Activated CD8-positive, alpha-beta T cell treated with anti-CD3 and anti-CD28 coated beads, Interleukin-2, amount 10 ng/mL, durations not matched to agents 7 days and 5 days (primary cell): Measurements from ENCODE around the gene KRTAP10-1. TPM values are rescaled to one million over a fixed set of nuclear protein-coding genes. Genes with fewer than 3 reads are reported as not detected.
A peak's percentile ranks its signal among the peaks of the same experiment; 100 is the strongest.
"Not testable (repeated sequence)": the region's sequence is repeated elsewhere in the genome, so short reads cannot be mapped to it uniquely, and the experiment has no call there.

Experiments used
- ATAC-seq: fragments of 150-1000 bp; cut with Tn5 transposase; one replicate; pipeline ENCODE4 v1.10.0; 2021; ENCODE audit warnings: moderate library complexity
- CTCF ChIA-PET: fragments of 350-600 bp; sonication (Branson Sonifier 250); formaldehyde crosslinking; loops from one replicate; lab custom pipeline; 2021; ENCODE audit warnings: antibody characterized with exemption; lab: Charles Lee
- POLR2A ChIA-PET: fragments of 350-600 bp; sonication (Branson Sonifier 250); formaldehyde crosslinking; loops from one replicate; lab custom pipeline; 2021; ENCODE audit warnings: antibody characterized with exemption; lab: Charles Lee
- DNase-seq: peaks from one replicate; pipeline ENCODE4 v3.0.0-alpha.2; 2020
- H3K27ac Mint-ChIP-seq: one replicate; pipeline ENCODE4 v1.8.0; 2021; ENCODE audit warnings: mild to moderate bottlenecking, mixed read lengths
- H3K27me3 Mint-ChIP-seq: one replicate; pipeline ENCODE4 v1.8.0; 2021; ENCODE audit warnings: low read depth, mixed read lengths
- H3K36me3 Mint-ChIP-seq: one replicate; pipeline ENCODE4 v1.8.0; 2021; ENCODE audit warnings: low read depth, mixed read lengths
- H3K4me1 Mint-ChIP-seq: one replicate; pipeline ENCODE4 v1.8.0; 2021; ENCODE audit warnings: low read depth, mixed read lengths
- H3K4me3 Mint-ChIP-seq: one replicate; pipeline ENCODE4 v1.8.0; 2021; ENCODE audit warnings: mild to moderate bottlenecking, mixed read lengths
- H3K9me3 Mint-ChIP-seq: one replicate; pipeline ENCODE4 v1.8.0; 2022; ENCODE audit warnings: mixed read lengths; ENCODE audit not compliant: insufficient read depth
- total RNA-seq, 2 experiments: library from RNA; stranded (reverse); gene quantifications; one replicate each; pipeline ENCODE4 v1.2.3, GENCODE V29; 2021

The KRTAP10-1 gene
- total RNA-seq, 2 experiments from 2014 or later, result not detected

DNA sequence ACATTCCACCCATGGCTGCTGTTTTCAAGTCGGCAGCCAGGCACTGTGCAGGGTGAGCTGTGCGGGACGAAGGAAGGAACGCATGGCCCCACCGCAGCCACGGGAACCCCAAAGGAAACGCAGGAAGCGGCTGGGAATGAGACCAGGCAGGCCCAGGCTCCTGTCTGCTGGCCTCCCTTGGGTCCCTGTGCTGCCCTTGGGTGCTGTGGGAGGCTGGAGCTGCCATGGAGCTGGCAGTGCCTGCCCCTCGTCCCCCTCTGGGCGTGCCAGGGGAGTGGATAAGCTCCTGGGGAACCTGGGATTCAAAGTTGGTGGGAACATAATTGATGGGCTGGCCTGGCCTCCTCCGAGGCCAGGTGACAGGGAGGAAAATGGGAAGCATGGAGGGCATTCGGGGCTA lies 28.3 kb upstream of the KRTAP10-1 start:
- DNase-seq, result no peak
- Mint-ChIP-seq H3K36me3 (peaks cover 3% of the 10 kb centered on the region), H3K4me3 (no peak overlapping the region), H3K9me3 (no peaks in the 10 kb centered on the region), H3K27ac (no peak overlapping the region), H3K4me1 (peaks cover 12% of the 10 kb centered on the region), H3K27me3 (no peaks in the 10 kb centered on the region)
- no peak for ATAC-seq
- POLR2A ChIA-PET, result interaction anchor here (0.6 kb wide), 1 partner anchor 21 kb away, joined by 3 read pairs; no protein-coding TSS in a partner anchor
- CTCF ChIA-PET, result interaction anchor here (1.0 kb wide), 1 partner anchor 225 kb away, joined by 3 read pairs; no protein-coding TSS in a partner anchor

DNA sequence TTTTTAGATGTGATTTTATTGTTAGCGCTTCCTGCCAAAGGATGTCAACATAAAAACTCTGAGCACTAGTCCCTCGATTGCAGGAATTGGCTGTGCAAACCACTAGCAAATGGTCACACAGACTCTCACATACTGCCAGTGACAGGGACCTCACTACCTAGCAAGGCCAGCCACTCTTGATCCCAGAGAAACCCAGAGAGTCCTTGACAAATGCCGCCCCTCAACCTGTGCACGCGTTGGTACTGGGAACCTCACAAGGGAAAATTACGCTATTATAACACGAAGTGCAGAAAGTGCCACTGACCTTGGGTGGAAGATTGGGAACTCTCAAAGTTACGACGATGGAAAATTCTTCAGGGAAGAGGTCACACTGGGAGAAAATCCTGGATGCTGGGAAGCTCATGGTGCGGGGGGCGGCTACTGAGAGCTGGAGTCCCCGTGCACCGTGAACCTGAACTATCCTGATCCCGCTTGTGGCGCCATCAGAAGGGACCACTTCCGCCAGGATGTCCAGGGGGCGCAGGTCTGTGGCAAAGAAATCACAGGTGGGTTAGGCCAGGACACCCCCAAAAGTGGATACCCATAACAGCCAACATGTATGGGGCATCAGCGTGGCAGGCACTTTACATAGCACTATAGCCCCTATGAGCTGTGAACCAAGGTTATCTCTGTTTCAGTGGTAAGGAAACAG lies 27.6 kb upstream of the KRTAP10-1 start:
- POLR2A ChIA-PET, result interaction anchor here (0.6 kb wide), 1 partner anchor 21 kb away, joined by 3 read pairs; no protein-coding TSS in a partner anchor

DNA sequence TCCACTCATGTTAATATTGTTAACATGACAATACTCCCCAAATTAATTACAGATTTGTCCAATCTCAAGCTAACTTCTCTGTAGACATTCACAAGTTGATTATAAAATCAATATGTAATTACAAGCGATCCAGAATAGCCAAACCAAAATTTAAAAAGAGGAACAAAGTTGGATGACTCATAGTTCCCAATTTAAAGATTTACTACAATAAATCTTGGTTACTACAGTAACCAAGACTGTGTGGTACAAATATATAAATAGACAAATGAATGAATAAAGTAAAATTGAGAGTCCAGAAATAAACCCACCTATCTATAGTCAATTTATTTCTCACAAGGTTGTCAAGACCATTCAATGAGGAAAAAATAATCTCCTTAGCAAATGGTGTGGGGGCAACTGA lies 26.4 kb upstream of the KRTAP10-1 start:
- peaks cover 3% of the 10 kb centered on the region for H3K36me3 Mint-ChIP-seq
- H3K4me3 Mint-ChIP-seq, result no peak overlapping the region
- H3K27ac Mint-ChIP-seq, result no peak overlapping the region
- DNase-seq, result no peak
- POLR2A ChIA-PET, result no interaction called here
- H3K4me1 Mint-ChIP-seq, result peaks cover 12% of the 10 kb centered on the region
- CTCF ChIA-PET, result no interaction called here
- ATAC-seq, result no peak
- peaks cover 3% of the 10 kb centered on the region for H3K27me3 Mint-ChIP-seq
- H3K9me3 Mint-ChIP-seq, result peaks cover 12% of the 10 kb centered on the region

More for the DNA sequence above, 27.6 kb upstream of the KRTAP10-1 start:
- Mint-ChIP-seq H3K27me3 (no peaks in the 10 kb centered on the region), H3K9me3 (peaks cover under 1% of the 10 kb centered on the region), H3K4me3 (no peak overlapping the region), H3K36me3 (peaks cover 3% of the 10 kb centered on the region), H3K27ac (no peak overlapping the region), H3K4me1 (peaks cover 12% of the 10 kb centered on the region)
- no peak for ATAC-seq
- DNase-seq, result no peak
- CTCF ChIA-PET, result interaction anchor here (1.0 kb wide), 1 partner anchor 225 kb away, joined by 3 read pairs; no protein-coding TSS in a partner anchor

DNA sequence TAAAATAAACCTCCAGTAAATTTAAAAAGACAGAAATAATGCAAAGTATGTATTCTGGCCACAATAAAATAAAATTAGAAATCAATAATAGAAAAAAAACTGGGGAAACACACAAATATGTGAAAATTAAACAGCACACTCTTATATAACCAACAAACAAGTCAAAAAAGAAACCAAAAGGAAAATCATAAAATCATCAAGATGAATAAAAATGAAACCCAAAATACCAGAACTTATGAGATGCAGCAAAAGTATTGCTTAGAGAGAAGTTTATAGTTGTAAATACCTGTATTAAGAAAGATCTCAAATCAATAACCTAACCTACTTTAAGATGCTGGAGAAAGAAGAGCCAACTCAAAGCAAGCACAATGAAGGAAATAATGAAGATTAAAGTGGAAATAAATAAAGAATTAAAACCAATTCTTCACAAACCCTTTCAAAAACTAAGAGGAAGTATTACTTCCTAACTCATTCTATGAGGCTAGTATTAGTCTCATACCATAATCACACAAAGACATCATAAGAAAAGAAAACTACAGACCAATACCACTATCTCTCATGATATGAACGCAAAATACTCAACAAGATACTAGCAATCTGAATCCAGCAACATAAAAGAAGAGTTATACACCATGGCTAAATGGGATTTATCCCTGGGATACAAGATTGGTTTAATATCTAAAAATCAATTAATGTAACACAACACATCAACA lies 25.0 kb upstream of the KRTAP10-1 start:
- peaks cover 3% of the 10 kb centered on the region for H3K36me3 Mint-ChIP-seq
- H3K9me3 Mint-ChIP-seq, result peaks cover 17% of the 10 kb centered on the region
- H3K4me3 Mint-ChIP-seq, result no peak overlapping the region
- CTCF ChIA-PET, result no interaction called here
- ATAC-seq, result no peak
- H3K27me3 Mint-ChIP-seq, result peaks cover 9% of the 10 kb centered on the region
- POLR2A ChIA-PET, result no interaction called here
- peaks cover 12% of the 10 kb centered on the region for H3K4me1 Mint-ChIP-seq
- H3K27ac Mint-ChIP-seq, result peak overlapping the region; percentile 79
- DNase-seq, result no peak

DNA sequence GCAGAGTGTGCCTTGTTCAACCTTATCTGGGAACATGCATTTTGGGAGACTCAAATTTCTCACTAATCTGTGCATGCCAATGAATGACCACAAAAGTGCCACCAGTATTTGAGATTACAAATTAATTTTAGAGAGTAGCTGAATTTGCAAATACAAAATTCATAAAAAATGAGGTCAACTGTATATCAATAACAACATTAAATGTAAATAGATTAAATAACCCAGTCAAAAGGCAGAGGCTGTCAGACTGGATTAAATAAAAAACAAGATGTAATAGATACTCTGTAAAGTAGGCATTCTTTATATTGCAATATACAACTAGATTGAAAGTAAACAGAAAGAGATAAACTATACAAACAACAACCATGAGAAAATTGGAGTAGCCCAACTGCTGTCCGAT lies 24.1 kb upstream of the KRTAP10-1 start:
- Mint-ChIP-seq H3K4me1 (peaks cover 12% of the 10 kb centered on the region), H3K36me3 (peaks cover 3% of the 10 kb centered on the region), H3K9me3 (peaks cover 17% of the 10 kb centered on the region), H3K27me3 (peaks cover 14% of the 10 kb centered on the region), H3K4me3 (no peak overlapping the region), H3K27ac (no peak overlapping the region)
- ChIA-PET CTCF (no interaction called here), POLR2A (no interaction called here)
- ATAC-seq, result no peak
- no peak for DNase-seq

DNA sequence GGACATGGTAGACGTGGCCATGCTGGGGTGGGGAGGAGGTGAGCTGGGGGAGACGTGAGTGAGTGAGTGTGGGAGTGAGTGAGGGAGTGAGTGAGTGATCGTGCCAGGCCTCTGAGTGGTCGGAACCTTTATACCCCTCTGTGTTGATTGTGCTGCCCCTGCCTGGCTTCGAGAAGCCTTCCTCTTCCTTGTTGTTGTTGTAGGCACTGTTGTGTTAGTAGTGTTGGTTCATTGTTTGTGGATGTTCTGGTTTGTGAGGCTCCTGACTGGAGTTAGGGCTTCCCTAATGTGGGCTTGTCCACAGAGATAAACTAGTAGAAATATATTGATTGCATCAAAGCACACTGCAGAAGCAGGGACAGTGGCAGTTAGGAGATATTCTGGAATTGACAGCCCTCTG lies 18.7 kb upstream of the KRTAP10-1 start, which contains the start of gene KRTAP10-3:
KRTAP10-3 (minus strand) TSS at position 101 of the 400 bp plus-strand sequence; CDS start at position 21, 80 bp downstream.
- Mint-ChIP-seq H3K27ac (no peak within 1 kb of the TSS), H3K4me3 (no peak within 1 kb of the TSS), H3K9me3 (peaks cover 17% of the 10 kb centered on the region), H3K4me1 (no peaks in the 10 kb centered on the region), H3K27me3 (peaks cover 21% of the 10 kb centered on the region), H3K36me3 (no peaks in the 10 kb centered on the region)
- no peak for ATAC-seq
- DNase-seq, result no peak
- CTCF ChIA-PET, result no interaction called here
- POLR2A ChIA-PET, result interaction anchor here (0.7 kb wide), 1 partner anchor 176 kb away, joined by 4 read pairs; no protein-coding TSS in a partner anchor

DNA sequence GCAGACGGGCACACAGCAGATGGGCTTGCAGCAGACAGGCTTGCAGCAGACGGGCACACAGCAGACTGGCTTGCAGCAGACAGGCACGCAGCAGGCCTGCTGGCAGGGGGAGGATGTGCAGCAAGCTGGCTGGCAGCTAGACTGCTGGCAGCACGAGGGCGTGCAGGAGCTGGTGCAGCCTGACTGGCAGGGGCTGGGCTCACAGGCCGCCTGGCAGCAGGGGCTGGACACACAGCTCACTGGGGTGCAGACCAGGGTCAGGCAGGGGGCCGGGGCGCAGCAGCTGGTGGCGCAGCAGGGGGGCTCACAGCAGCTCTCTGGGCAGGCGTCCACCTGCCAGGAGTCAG lies 18.3 kb upstream of the KRTAP10-1 start:
- H3K27ac Mint-ChIP-seq, DNase-seq, ATAC-seq, CTCF ChIA-PET, H3K4me3 Mint-ChIP-seq, H3K4me1 Mint-ChIP-seq, H3K36me3 Mint-ChIP-seq: not testable (repeated sequence)
- Mint-ChIP-seq H3K27me3 (peaks cover 21% of the 10 kb centered on the region), H3K9me3 (peaks cover 17% of the 10 kb centered on the region)
- POLR2A ChIA-PET, result interaction anchor here (0.7 kb wide), 1 partner anchor 177 kb away, joined by 4 read pairs; no protein-coding TSS in a partner anchor

DNA sequence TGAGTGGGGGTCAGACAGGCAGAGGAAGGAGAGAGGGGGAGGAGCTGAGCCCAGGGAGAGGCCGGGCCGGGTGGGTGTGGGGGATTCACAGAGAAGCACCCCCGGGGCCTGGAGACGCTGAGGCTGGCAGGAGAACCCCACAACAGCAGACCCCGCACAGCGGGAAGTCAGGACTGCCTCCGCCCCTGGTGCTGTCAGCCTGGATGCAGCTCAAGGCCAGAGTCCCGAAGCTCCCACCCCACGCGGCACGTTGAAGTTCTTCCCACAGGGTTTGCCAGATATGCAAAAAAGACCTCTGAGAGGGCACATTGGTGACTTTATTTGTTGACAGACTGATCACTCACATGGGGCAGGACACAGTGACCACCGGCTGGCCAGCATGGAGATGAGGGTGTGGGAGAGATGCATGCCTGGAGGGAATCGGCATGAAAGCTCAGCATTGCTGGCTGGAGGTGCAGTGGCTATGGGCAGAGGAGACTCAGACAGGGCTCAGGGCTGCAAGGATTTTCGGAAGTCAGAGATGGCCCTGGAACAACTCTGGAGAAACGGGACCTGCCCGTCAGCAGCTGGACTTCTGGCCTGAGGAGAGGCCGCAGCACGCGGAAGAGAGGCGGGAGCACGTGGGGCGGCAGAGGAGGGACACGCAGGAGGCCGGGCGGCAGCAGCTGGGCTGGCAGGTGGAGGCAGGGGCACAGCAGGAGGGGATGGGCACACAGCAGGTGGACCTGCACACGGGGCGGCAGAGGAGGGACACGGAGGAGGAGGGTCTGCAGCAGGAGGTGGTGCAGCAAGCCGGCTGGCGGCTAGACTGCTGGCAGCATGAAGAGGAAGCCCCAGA lies 17.7 kb upstream of the KRTAP10-1 start:
- ATAC-seq (no peak), DNase-seq (peak; percentile 13)
- Mint-ChIP-seq H3K36me3 (no peaks in the 10 kb centered on the region), H3K27ac (no peak overlapping the region), H3K4me1 (no peaks in the 10 kb centered on the region), H3K4me3 (no peak overlapping the region), H3K27me3 (peaks cover 21% of the 10 kb centered on the region), H3K9me3 (peaks cover 17% of the 10 kb centered on the region)
- CTCF ChIA-PET, result interaction anchor here (1.2 kb wide), 1 partner anchor 47 kb away, joined by 3 read pairs; no protein-coding TSS in a partner anchor
- POLR2A ChIA-PET, result no interaction called here

DNA sequence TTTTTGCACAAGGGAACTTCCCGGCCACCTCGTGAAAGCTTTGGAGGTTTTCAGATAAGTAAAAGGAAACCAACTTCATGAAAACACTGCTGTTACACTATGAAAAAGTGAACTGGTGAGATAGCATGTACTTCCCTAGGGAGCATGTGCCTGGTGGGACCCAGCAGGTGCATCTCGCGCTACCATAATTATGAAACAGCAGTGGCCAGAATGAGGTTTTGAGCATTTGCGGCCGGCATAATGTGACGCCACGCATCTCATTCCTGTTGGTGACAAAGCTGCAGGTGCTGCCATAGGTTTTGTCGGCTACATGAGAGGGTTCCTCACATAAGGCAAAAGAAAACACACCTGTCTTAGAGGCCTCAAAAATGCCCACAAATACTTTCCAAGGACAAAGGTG lies 16.9 kb upstream of the KRTAP10-1 start:
- H3K27me3 Mint-ChIP-seq, result peaks cover 18% of the 10 kb centered on the region
- H3K9me3 Mint-ChIP-seq, result peaks cover 9% of the 10 kb centered on the region
- H3K27ac Mint-ChIP-seq, result no peak overlapping the region
- CTCF ChIA-PET, result interaction anchor here (1.2 kb wide), 1 partner anchor 46 kb away, joined by 3 read pairs; no protein-coding TSS in a partner anchor
- H3K4me3 Mint-ChIP-seq, result no peak overlapping the region
- no peak for ATAC-seq
- H3K4me1 Mint-ChIP-seq, result no peaks in the 10 kb centered on the region
- no peak for DNase-seq
- no peaks in the 10 kb centered on the region for H3K36me3 Mint-ChIP-seq
- POLR2A ChIA-PET, result no interaction called here

DNA sequence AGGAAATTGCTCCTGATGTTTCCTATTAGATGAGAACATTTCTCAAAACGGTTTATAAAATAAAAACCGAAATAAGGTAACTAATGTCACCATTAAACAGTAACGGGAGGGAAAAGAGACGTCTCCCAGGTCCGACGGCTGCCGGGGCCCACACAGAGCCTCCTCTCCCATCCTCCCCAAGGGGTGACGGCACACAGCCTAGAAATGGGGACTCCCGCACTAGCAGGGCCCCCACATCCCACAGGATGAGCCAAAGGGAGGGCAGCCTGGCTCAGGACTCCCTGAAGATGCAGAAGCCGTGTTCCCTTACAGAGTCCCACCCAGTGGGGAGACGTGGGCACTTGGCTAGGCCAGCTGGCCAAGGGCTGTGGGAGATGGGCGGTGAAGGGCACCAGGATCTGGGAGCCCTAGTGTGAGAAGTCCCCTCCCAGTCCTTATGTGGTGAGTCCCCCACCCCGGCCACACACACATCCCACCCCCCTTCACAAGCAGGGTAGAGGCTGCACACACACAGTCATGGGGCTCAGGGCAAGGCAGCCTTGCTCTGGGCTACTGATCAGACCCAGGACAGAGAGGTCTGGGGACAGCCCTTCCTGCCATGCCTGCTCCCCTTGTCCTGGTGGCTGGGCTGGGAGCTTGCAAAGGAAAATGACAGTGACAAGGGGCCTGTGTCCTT lies 15.3 kb upstream of the KRTAP10-1 start:
- H3K27me3 Mint-ChIP-seq, result peaks cover 13% of the 10 kb centered on the region
- H3K4me3 Mint-ChIP-seq, result no peak overlapping the region
- CTCF ChIA-PET, result no interaction called here
- no peak overlapping the region for H3K27ac Mint-ChIP-seq
- DNase-seq (no peak), ATAC-seq (no peak)
- H3K9me3 Mint-ChIP-seq, result no peaks in the 10 kb centered on the region
- POLR2A ChIA-PET, result no interaction called here
- H3K4me1 Mint-ChIP-seq, result no peaks in the 10 kb centered on the region
- no peaks in the 10 kb centered on the region for H3K36me3 Mint-ChIP-seq

DNA sequence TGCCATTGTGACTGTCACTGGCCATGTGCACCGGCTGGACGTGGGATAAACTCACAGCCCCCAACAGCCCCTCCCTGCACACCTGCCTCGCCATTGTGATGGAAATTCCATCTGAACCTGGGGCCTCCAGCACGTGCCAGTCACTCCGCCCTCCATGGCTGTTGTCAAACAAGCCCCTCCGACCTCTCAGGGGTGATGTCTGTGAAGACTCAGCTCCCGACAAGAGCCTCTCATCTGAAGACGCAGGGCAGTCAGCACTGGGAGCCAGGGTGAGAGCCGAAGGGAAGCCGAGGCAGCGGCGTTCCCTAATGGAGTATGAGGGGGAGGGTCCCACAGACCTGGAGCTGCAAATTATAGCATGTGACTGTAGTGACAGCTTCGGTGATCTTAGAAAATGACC lies 12.7 kb upstream of the KRTAP10-1 start:
- Mint-ChIP-seq H3K9me3 (peaks cover 6% of the 10 kb centered on the region), H3K27me3 (peaks cover 2% of the 10 kb centered on the region), H3K27ac (no peak overlapping the region), H3K36me3 (peaks cover 7% of the 10 kb centered on the region), H3K4me3 (no peak overlapping the region), H3K4me1 (peaks cover 11% of the 10 kb centered on the region)
- ATAC-seq (no peak), DNase-seq (peak; percentile 9)
- POLR2A ChIA-PET, result no interaction called here
- CTCF ChIA-PET, result no interaction called here
